GM21576 (cell line): Measurements from ENCODE around the gene TMEM37.

Experiments
- ATAC-seq: cut with Tn5 transposase; IDR thresholded peaks from one replicate; pipeline ENCODE4 v1.9.1; 2021; ENCODE audit warnings: mild to moderate bottlenecking, moderate library complexity; ENCODE audit not compliant: unreplicated experiment

The TMEM37 gene

GRCh38 chr2:119432851-119433522 lies 1.3 kb downstream of the TMEM37 start:
- no peak for ATAC-seq

- ATAC-seq = no peak
These were observed 2.1 kb downstream of the TMEM37 start for GRCh38 chr2:119433636-119434327.

GRCh38 chr2:119434664-119435063 lies 3.0 kb downstream of the TMEM37 start:
- ATAC-seq = no peak

GRCh38 chr2:119435081-119435952 lies 3.7 kb downstream of the TMEM37 start:
- ATAC-seq = no peak

- no peak for ATAC-seq
These were observed 4.3 kb downstream of the TMEM37 start for GRCh38 chr2:119435953-119436297.

- ATAC-seq = no peak
These were observed 5.5 kb downstream of the TMEM37 start for GRCh38 chr2:119436993-119437772.

- no peak for ATAC-seq
These were observed 6.5 kb downstream of the TMEM37 start for GRCh38 chr2:119438128-119438656.

GRCh38 chr2:119438726-119439284 lies 7.2 kb downstream of the TMEM37 start:
- ATAC-seq = no peak

- ATAC-seq = no peak
These were observed 8.2 kb downstream of the TMEM37 start for GRCh38 chr2:119439574-119440500.

- no peak for ATAC-seq
These were observed 8.8 kb downstream of the TMEM37 start for GRCh38 chr2:119440501-119440870.

GRCh38 chr2:119440873-119441272 lies 9.2 kb downstream of the TMEM37 start:
- no peak for ATAC-seq

- ATAC-seq = no peak
These were observed 9.9 kb downstream of the TMEM37 start for GRCh38 chr2:119441376-119442225.

GRCh38 chr2:119442226-119442619 lies 10.6 kb downstream of the TMEM37 start:
- no peak for ATAC-seq

GRCh38 chr2:119442850-119443249 lies 11.2 kb downstream of the TMEM37 start:
- ATAC-seq = no peak

GRCh38 chr2:119446037-119446436 lies 14.4 kb downstream of the TMEM37 start:
- ATAC-seq = no peak

- no peak for ATAC-seq
These were observed 16.9 kb downstream of the TMEM37 start for GRCh38 chr2:119448427-119449141.

- no peak for ATAC-seq
These were observed 17.9 kb downstream of the TMEM37 start for GRCh38 chr2:119449521-119449920.
